GM06990 (cell line): ENCODE data around the gene PTPN13.

ENCODE experiments used
- DNase-seq: peaks from one replicate; pipeline ENCODE4 v3.0.0-alpha.2; 2011; ENCODE audit not compliant: insufficient read length; ENCODE audit errors: extremely low read depth
- H3K27me3 ChIP-seq: replicated peaks from 2 replicates; pipeline ENCODE4 v1.6.0; 2011; ENCODE audit warnings: low read length; ENCODE audit not compliant: control insufficient read depth, insufficient read depth
- H3K36me3 ChIP-seq: 2 replicates; pipeline ENCODE4 v1.5.1; 2011; ENCODE audit warnings: low read length; ENCODE audit not compliant: control insufficient read depth, insufficient read depth
- H3K4me3 ChIP-seq: replicated peaks from 2 replicates; pipeline ENCODE4 v1.5.1; 2011; ENCODE audit warnings: low read depth, mild to moderate bottlenecking, control low read depth, low read length
- TF ChIP-seq, protein P1 (sequence below): IDR thresholded peaks from 2 replicates; pipeline ENCODE4 v1.5.1; 2011; ENCODE audit warnings: low read length, control low read depth, mild to moderate bottlenecking, inconsistent platforms; ENCODE audit not compliant: insufficient read depth, poor library complexity, severe bottlenecking

Gene PTPN13

DNA sequence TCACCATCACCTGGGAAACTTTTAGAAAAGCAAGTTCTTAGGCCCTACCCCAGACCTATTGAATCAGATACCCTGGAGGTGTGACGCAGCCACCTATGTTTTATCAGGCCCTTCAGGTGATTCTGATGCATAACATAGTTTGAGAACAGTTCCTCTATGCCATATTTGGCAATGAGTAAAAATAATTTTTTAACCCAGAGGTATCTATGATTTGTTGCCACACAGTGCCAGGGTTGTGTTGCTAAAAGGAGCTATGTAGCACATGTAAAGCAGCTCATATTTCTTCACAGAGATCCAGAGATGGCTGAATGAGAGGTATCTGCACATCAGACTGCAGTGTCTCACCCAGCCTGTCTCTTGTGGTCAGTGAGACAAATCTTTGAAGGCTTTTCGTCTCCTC is 85.3 kb downstream of the PTPN13 start:
- TF ChIP-seq, protein P1, sequence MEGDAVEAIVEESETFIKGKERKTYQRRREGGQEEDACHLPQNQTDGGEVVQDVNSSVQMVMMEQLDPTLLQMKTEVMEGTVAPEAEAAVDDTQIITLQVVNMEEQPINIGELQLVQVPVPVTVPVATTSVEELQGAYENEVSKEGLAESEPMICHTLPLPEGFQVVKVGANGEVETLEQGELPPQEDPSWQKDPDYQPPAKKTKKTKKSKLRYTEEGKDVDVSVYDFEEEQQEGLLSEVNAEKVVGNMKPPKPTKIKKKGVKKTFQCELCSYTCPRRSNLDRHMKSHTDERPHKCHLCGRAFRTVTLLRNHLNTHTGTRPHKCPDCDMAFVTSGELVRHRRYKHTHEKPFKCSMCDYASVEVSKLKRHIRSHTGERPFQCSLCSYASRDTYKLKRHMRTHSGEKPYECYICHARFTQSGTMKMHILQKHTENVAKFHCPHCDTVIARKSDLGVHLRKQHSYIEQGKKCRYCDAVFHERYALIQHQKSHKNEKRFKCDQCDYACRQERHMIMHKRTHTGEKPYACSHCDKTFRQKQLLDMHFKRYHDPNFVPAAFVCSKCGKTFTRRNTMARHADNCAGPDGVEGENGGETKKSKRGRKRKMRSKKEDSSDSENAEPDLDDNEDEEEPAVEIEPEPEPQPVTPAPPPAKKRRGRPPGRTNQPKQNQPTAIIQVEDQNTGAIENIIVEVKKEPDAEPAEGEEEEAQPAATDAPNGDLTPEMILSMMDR, result no peak
- no peaks in the 10 kb centered on the region for H3K36me3 ChIP-seq
- H3K4me3 ChIP-seq, result no peak overlapping the region
- H3K27me3 ChIP-seq, result no peaks in the 10 kb centered on the region
- no peak for DNase-seq

DNA sequence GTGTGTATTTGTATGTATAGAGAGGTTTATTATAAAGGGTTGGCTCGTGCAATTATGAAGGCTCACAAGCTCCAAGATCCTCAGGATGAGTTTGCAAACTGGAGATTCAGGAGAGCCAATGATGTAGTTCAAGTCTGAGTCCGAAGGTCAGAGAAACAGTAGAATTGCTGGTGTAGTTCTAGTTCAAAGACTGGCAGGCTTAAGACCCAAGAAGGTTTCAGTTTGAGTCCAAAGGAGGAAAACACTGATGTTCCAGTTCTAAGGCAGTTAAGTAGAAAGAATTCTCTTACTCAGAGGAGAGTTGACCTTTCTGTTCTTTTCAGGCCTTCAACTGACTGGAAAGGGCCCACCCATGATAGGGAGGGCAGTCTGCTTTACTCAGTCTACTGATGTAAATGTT is 89.1 kb downstream of the PTPN13 start:
- no peak for DNase-seq
- no peak overlapping the region for H3K4me3 ChIP-seq
- TF ChIP-seq, protein P1, result no peak
- H3K27me3 ChIP-seq, result no peaks in the 10 kb centered on the region
- no peaks in the 10 kb centered on the region for H3K36me3 ChIP-seq

DNA sequence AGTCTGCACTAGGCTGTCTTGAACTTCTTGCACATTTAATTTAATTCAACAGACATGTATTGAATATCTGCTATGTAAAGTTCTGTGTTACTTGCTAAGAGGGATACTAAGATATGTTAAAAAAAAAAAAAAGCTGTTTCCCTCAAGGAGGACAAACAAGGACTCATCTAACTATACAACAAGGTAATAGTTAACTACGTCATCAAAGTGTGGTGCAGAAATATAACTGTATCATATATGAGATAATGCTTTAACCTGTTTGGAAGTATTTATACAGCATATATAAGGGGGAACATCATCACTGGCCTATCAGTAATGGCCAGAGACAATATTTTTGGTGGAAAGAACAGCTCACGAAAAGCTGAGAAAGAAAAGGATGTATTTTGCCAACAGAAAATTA is 89.9 kb downstream of the PTPN13 start:
- TF ChIP-seq, protein P1, result no peak
- H3K36me3 ChIP-seq, result no peaks in the 10 kb centered on the region
- DNase-seq, result no peak
- no peak overlapping the region for H3K4me3 ChIP-seq
- no peaks in the 10 kb centered on the region for H3K27me3 ChIP-seq

DNA sequence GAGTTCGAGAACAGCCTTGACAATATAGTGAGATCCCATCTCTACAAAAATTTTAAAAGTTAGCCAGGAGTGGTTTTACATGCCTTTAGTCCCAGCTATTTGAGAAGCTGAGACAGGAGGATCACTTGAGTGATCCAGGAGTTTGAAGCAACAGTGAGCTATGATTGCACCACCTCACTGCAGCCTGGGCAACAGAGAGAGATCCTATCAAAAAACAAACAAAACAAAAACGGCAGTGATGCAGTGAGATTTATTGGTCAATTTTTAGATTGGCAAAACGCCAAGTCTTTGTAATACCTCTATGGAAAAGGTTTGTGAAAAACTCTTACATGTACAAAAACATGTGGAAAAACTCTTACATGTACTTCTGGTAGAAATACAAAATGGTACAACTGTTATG is 91.3 kb downstream of the PTPN13 start:
- H3K4me3 ChIP-seq, result no peak overlapping the region
- no peaks in the 10 kb centered on the region for H3K36me3 ChIP-seq
- no peaks in the 10 kb centered on the region for H3K27me3 ChIP-seq
- no peak for DNase-seq
- TF ChIP-seq, protein P1, result no peak

- H3K27me3 ChIP-seq, result no peaks in the 10 kb centered on the region
- TF ChIP-seq, protein P1, result no peak
- no peaks in the 10 kb centered on the region for H3K36me3 ChIP-seq
- no peak for DNase-seq
- no peak overlapping the region for H3K4me3 ChIP-seq
These were observed 92.6 kb downstream of the PTPN13 start for GRCh38 chr4:86686741-86687140.

- Histone ChIP-seq H3K36me3 (no peaks in the 10 kb centered on the region), H3K4me3 (no peak overlapping the region), H3K27me3 (no peaks in the 10 kb centered on the region)
- DNase-seq, result no peak
- TF ChIP-seq, protein P1, result no peak
These were observed 93.9 kb downstream of the PTPN13 start for GRCh38 chr4:86688026-86688425.
